ENCODE results near the gene OR2F2. TPM values are rescaled to one million over a fixed set of nuclear protein-coding genes. Genes with fewer than 3 reads are reported as not detected.

Gene OR2F2
- total RNA-seq, 1 experiment from 2014 or later = not detected

DNA sequence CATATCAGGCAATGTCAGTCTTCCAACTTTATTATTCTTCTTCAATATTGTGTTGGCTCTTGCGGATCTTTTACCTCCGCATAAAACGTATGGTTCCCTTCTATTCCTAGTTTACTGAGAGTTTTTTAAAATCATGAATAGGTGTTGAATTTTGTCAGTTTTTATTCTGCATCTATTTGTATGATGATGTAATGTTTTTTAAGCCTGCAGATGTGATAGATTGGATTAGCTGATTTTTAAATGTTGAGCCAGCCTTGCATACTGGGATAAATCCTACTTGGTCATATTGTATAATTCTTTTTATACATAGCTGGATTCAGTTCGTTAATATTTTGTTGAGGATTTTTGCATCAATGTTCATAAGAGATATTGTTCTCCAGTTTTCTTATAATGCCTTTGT is 10.4 kb downstream of the OR2F2 start:
- no TSS peak for BruUV-seq (replicated peaks)
- no peaks in the 10 kb centered on the region for H3K27me3 ChIP-seq (ENCODE audit: insufficient read depth, low read length)
- no peak overlapping the region for H3K4me3 ChIP-seq (replicated peaks in 1 of 2; ENCODE audit: low read depth in 1 of 2, low read length in 2 of 2)
- H4K20me1 ChIP-seq (ENCODE audit: insufficient read depth) = no peaks in the 10 kb centered on the region
- TF ChIP-seq EZH2phosphoT487 (IDR thresholded peaks at IDR 0.05; ENCODE audit: borderline replicate concordance) = no peak
- H3K4me1 ChIP-seq (ENCODE audit: control insufficient read depth in 1 of 2, insufficient read depth in 2 of 2, low read length in 2 of 2) = no peaks in the 10 kb centered on the region
- no peaks in the 10 kb centered on the region for H3K36me3 ChIP-seq (ENCODE audit: control insufficient read depth in 1 of 2, insufficient read depth in 2 of 2, low read length in 2 of 2)
- ChIA-PET CTCF (no interaction called here), RAD21 (ENCODE audit: low non-redundant PET in 1 of 2, low total read pairs in 2 of 2, uncharacterized antibody in 2 of 2, unreplicated experiment in 2 of 2) (no interaction called here), POLR2A (no interaction called here)
- no peaks in the 10 kb centered on the region for H3K9me2 ChIP-seq (ENCODE audit: insufficient read depth)
- intact Hi-C loops (cut with micrococcal nuclease) = no loop called here
- no peaks in the 10 kb centered on the region for H3K79me2 ChIP-seq (ENCODE audit: insufficient read depth, low read length)
- no peak overlapping the region for H3K9ac ChIP-seq (ENCODE audit: low read length)
- H3K4me2 ChIP-seq (ENCODE audit: low read length) = no peak overlapping the region
- DNase-seq (ENCODE audit: low read depth, low spot score) = no peak
- H3K9me3 ChIP-seq (ENCODE audit: control insufficient read depth in 1 of 2, insufficient read depth in 1 of 2, low read depth in 1 of 2, low read length in 2 of 2) = no peaks in the 10 kb centered on the region
- H3K27ac ChIP-seq (ENCODE audit: low read depth, low read length) = no peak overlapping the region
- no peak overlapping the region for H2AFZ ChIP-seq (ENCODE audit: low read depth, low read length, poor library complexity, severe bottlenecking)
- no peak for ATAC-seq

DNA sequence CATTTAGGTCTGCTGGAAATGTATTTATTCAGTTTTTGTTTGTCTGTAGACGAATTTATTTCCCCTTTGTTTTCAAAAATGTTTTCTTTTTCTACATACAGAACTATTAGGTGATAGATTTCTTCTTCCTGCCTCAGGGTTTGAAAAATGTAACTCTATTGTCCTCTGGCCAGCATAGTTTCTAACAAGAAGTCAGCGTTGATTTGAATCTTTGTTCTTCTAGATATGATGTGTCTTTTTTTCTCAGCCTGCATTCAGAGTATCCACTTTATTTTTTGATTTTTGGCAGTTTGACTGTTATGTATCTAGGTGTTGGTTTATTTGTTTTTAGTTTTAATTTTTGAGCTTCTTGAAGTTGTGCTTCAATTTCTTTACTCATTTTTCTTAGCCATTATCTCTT is 12.1 kb downstream of the OR2F2 start:
- POLR2A ChIA-PET = no interaction called here
- intact Hi-C loops (cut with micrococcal nuclease) = no loop called here
- BruUV-seq (replicated peaks) = no TSS peak

More for the DNA sequence above, 12.1 kb downstream of the OR2F2 start:
- Histone ChIP-seq H3K9me2 (ENCODE audit: insufficient read depth) (no peaks in the 10 kb centered on the region), H3K9me3 (ENCODE audit: control insufficient read depth in 1 of 2, insufficient read depth in 1 of 2, low read depth in 1 of 2, low read length in 2 of 2) (no peaks in the 10 kb centered on the region), H3K79me2 (ENCODE audit: insufficient read depth, low read length) (no peaks in the 10 kb centered on the region), H3K27ac (ENCODE audit: low read depth, low read length) (no peak overlapping the region), H3K9ac (ENCODE audit: low read length) (no peak overlapping the region), H3K4me3 (replicated peaks in 1 of 2; ENCODE audit: low read depth in 1 of 2, low read length in 2 of 2) (no peak overlapping the region), H3K4me2 (ENCODE audit: low read length) (no peak overlapping the region), H3K4me1 (ENCODE audit: control insufficient read depth in 1 of 2, insufficient read depth in 2 of 2, low read length in 2 of 2) (no peaks in the 10 kb centered on the region), H3K27me3 (ENCODE audit: insufficient read depth, low read length) (no peaks in the 10 kb centered on the region), H2AFZ (ENCODE audit: low read depth, low read length, poor library complexity, severe bottlenecking) (no peak overlapping the region), H4K20me1 (ENCODE audit: insufficient read depth) (no peaks in the 10 kb centered on the region), H3K36me3 (ENCODE audit: control insufficient read depth in 1 of 2, insufficient read depth in 2 of 2, low read length in 2 of 2) (no peaks in the 10 kb centered on the region)
- ChIA-PET CTCF (no interaction called here), RAD21 (ENCODE audit: low non-redundant PET in 1 of 2, low total read pairs in 2 of 2, uncharacterized antibody in 2 of 2, unreplicated experiment in 2 of 2) (no interaction called here)
- TF ChIP-seq ELF1 (IDR thresholded peaks at IDR 0.05; ENCODE audit: borderline replicate concordance, low read depth) = no peak
- TF ChIP-seq YY1 (IDR thresholded peaks at IDR 0.05; ENCODE audit: extremely low read depth, insufficient replicate concordance, low read depth, low read length) = no peak
- TF ChIP-seq CEBPB (IDR thresholded peaks at IDR 0.05; ENCODE audit: low read depth) = no peak
- TF ChIP-seq, protein P1, sequence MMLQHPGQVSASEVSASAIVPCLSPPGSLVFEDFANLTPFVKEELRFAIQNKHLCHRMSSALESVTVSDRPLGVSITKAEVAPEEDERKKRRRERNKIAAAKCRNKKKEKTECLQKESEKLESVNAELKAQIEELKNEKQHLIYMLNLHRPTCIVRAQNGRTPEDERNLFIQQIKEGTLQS (IDR thresholded peaks at IDR 0.05) = no peak
- TF ChIP-seq ZFX (IDR thresholded peaks at IDR 0.05) = no peak
- ATAC-seq (no peak), DNase-seq (ENCODE audit: low read depth, low spot score) (no peak)

Measured in HCT116 (cell line).